ENCODE measurements around the gene RASGEF1C.

DNA sequence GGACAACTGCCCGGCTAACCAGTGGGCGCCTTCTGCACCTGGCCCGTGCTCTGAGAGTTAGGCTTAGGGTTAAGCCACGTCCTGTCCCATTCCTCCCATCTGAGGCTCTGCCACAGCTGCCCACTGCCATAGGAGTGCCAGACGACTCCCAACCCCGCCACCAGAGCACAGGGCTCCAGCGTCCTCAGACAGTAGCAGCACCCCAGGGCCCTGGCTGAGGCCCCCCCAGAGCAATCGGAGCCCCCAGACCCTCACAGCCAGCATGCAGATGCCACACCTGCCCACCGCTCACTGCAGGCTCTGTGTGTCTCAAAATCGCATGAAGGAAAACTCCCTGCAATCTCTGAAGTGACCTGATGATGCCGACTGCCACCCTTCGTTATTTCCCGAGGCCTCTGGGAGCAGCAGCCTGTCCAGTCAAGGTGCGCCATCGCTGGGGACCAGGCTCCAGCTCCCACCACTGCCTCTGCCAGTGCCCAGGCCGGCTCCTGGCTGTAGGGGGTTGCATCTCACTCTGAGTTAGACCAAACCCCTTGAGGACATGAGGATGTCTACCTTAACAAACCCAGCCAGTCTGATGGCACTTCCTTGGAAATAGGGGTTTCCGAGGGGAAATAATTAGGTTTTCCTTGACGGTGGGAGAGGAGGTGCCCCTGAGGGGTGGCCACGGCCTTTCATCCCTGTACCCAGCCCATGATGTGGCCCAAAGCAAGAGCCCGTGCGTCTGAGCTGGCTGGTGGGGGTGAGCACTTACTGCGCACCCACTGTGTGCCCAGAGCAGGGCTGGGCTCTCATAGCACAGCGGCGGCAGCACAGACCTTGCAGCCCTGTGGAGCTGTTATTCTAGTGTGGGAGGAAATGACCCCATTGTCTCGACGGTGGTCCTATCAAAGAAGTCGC lies 79.5 kb downstream of the RASGEF1C start:
- TF ChIP-seq, protein P1, sequence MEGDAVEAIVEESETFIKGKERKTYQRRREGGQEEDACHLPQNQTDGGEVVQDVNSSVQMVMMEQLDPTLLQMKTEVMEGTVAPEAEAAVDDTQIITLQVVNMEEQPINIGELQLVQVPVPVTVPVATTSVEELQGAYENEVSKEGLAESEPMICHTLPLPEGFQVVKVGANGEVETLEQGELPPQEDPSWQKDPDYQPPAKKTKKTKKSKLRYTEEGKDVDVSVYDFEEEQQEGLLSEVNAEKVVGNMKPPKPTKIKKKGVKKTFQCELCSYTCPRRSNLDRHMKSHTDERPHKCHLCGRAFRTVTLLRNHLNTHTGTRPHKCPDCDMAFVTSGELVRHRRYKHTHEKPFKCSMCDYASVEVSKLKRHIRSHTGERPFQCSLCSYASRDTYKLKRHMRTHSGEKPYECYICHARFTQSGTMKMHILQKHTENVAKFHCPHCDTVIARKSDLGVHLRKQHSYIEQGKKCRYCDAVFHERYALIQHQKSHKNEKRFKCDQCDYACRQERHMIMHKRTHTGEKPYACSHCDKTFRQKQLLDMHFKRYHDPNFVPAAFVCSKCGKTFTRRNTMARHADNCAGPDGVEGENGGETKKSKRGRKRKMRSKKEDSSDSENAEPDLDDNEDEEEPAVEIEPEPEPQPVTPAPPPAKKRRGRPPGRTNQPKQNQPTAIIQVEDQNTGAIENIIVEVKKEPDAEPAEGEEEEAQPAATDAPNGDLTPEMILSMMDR (IDR thresholded peaks at IDR 0.05; ENCODE audit: low read depth, low read length, missing input control), result no peak
- TF ChIP-seq, protein P2, sequence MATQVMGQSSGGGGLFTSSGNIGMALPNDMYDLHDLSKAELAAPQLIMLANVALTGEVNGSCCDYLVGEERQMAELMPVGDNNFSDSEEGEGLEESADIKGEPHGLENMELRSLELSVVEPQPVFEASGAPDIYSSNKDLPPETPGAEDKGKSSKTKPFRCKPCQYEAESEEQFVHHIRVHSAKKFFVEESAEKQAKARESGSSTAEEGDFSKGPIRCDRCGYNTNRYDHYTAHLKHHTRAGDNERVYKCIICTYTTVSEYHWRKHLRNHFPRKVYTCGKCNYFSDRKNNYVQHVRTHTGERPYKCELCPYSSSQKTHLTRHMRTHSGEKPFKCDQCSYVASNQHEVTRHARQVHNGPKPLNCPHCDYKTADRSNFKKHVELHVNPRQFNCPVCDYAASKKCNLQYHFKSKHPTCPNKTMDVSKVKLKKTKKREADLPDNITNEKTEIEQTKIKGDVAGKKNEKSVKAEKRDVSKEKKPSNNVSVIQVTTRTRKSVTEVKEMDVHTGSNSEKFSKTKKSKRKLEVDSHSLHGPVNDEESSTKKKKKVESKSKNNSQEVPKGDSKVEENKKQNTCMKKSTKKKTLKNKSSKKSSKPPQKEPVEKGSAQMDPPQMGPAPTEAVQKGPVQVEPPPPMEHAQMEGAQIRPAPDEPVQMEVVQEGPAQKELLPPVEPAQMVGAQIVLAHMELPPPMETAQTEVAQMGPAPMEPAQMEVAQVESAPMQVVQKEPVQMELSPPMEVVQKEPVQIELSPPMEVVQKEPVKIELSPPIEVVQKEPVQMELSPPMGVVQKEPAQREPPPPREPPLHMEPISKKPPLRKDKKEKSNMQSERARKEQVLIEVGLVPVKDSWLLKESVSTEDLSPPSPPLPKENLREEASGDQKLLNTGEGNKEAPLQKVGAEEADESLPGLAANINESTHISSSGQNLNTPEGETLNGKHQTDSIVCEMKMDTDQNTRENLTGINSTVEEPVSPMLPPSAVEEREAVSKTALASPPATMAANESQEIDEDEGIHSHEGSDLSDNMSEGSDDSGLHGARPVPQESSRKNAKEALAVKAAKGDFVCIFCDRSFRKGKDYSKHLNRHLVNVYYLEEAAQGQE (IDR thresholded peaks at IDR 0.05), result no peak
- TF ChIP-seq HNF4G (IDR thresholded peaks at IDR 0.05) (no peak), GABPA (IDR thresholded peaks at IDR 0.05 in 1 of 2, conservative IDR thresholded peaks at IDR 0.05 in 1 of 2) (no peak), FOXA1 (IDR thresholded peaks at IDR 0.05) (no peak), EGR1 (IDR thresholded peaks at IDR 0.05; ENCODE audit: low read depth in 2 of 2) (no peak), YY1 (IDR thresholded peaks at IDR 0.05) (no peak)
- TF ChIP-seq, protein P3, sequence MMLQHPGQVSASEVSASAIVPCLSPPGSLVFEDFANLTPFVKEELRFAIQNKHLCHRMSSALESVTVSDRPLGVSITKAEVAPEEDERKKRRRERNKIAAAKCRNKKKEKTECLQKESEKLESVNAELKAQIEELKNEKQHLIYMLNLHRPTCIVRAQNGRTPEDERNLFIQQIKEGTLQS (IDR thresholded peaks at IDR 0.05), result no peak

Data from liver (tissue), 3 donors.